Activated T-helper 17 cell treated with anti-CD3 and anti-CD28 coated beads, Interleukin-2, amount 50 U/mL, for 72 hours (primary cell): ENCODE data around the gene CYB5R3. TPM values are rescaled to one million over a fixed set of nuclear protein-coding genes. Genes with fewer than 3 reads are reported as not detected.
"Not testable (repeated sequence)": the region's sequence is repeated elsewhere in the genome, so short reads cannot be mapped to it uniquely, and the experiment has no call there.

ENCODE experiments used
- ATAC-seq: fragments of 150-1000 bp; cut with Tn5 transposase; replicated peaks from 2 replicates; pipeline ENCODE4 v1.10.0; 2021; ENCODE audit warnings: mild to moderate bottlenecking, moderate library complexity
- H3K27ac Mint-ChIP-seq: one replicate; pipeline ENCODE4 v1.8.0; 2022; ENCODE audit warnings: mixed read lengths
- H3K27me3 Mint-ChIP-seq: one replicate; pipeline ENCODE4 v1.8.0; 2022; ENCODE audit warnings: mixed read lengths
- H3K36me3 Mint-ChIP-seq: one replicate; pipeline ENCODE4 v1.8.0; 2022; ENCODE audit warnings: low read depth, mild to moderate bottlenecking, mixed read lengths
- H3K4me1 Mint-ChIP-seq: one replicate; pipeline ENCODE4 v1.8.0; 2022; ENCODE audit warnings: mixed read lengths
- H3K4me3 Mint-ChIP-seq: one replicate; pipeline ENCODE4 v1.8.0; 2022; ENCODE audit warnings: mild to moderate bottlenecking, mixed read lengths
- H3K9me3 Mint-ChIP-seq: one replicate; pipeline ENCODE4 v1.8.0; 2022; ENCODE audit warnings: mixed read lengths
- total RNA-seq, 2 donors: library from RNA; stranded (reverse); gene quantifications; one replicate each; pipeline ENCODE4 v1.2.3, GENCODE V29; 2022

Gene CYB5R3
- total RNA-seq, 2 donors from 2014 or later = 55.5 to 86.1 TPM

- ATAC-seq = no peak
- H3K36me3 Mint-ChIP-seq = peaks cover 99% of the 10 kb centered on the region
- no peaks in the 10 kb centered on the region for H3K4me1 Mint-ChIP-seq
- H3K9me3 Mint-ChIP-seq = no peaks in the 10 kb centered on the region
- H3K27me3 Mint-ChIP-seq = no peaks in the 10 kb centered on the region
- H3K4me3 Mint-ChIP-seq = no peak overlapping the region
- H3K27ac Mint-ChIP-seq = peak overlapping the region; percentile 41
These were observed 53.8 kb downstream of the CYB5R3 start for GRCh38 chr22:42595434-42595833.

- no peak for ATAC-seq
- Mint-ChIP-seq H3K9me3 (no peaks in the 10 kb centered on the region), H3K4me3 (no peak overlapping the region), H3K27me3 (no peaks in the 10 kb centered on the region), H3K27ac (no peak overlapping the region), H3K36me3 (peaks cover 99% of the 10 kb centered on the region), H3K4me1 (no peaks in the 10 kb centered on the region)
These were observed 57.2 kb downstream of the CYB5R3 start for GRCh38 chr22:42591987-42592386.

- peaks cover 97% of the 10 kb centered on the region for H3K36me3 Mint-ChIP-seq
- no peak overlapping the region for H3K4me3 Mint-ChIP-seq
- no peaks in the 10 kb centered on the region for H3K27me3 Mint-ChIP-seq
- no peak overlapping the region for H3K27ac Mint-ChIP-seq
- H3K4me1 Mint-ChIP-seq = no peaks in the 10 kb centered on the region
- no peak for ATAC-seq
- no peaks in the 10 kb centered on the region for H3K9me3 Mint-ChIP-seq
These were observed 61.5 kb downstream of the CYB5R3 start for GRCh38 chr22:42587588-42588175.

- no peaks in the 10 kb centered on the region for H3K9me3 Mint-ChIP-seq
- H3K27ac Mint-ChIP-seq = peak overlapping the region; percentile 12
- ATAC-seq = no peak
- no peaks in the 10 kb centered on the region for H3K27me3 Mint-ChIP-seq
- H3K36me3 Mint-ChIP-seq = peaks cover 96% of the 10 kb centered on the region
- H3K4me3 Mint-ChIP-seq = no peak overlapping the region
- H3K4me1 Mint-ChIP-seq = peaks cover 5% of the 10 kb centered on the region
These were observed 62.8 kb downstream of the CYB5R3 start for GRCh38 chr22:42586381-42586780.

- Mint-ChIP-seq H3K27ac (peak overlapping the region; percentile 33), H3K9me3 (no peaks in the 10 kb centered on the region), H3K27me3 (no peaks in the 10 kb centered on the region), H3K36me3 (peaks cover 93% of the 10 kb centered on the region), H3K4me1 (peaks cover 5% of the 10 kb centered on the region), H3K4me3 (no peak overlapping the region)
- no peak for ATAC-seq
These were observed 64.1 kb downstream of the CYB5R3 start for GRCh38 chr22:42585096-42585495.

GRCh38 chr22:42584364-42584940 is 64.7 kb downstream of the CYB5R3 start:
- ATAC-seq = no peak
- Mint-ChIP-seq H3K4me1 (peaks cover 5% of the 10 kb centered on the region), H3K36me3 (peaks cover 93% of the 10 kb centered on the region), H3K9me3 (no peaks in the 10 kb centered on the region), H3K27ac (no peak overlapping the region), H3K4me3 (no peak overlapping the region), H3K27me3 (no peaks in the 10 kb centered on the region)

GRCh38 chr22:42582987-42583386 is 66.2 kb downstream of the CYB5R3 start:
- ATAC-seq = no peak
- H3K4me3 Mint-ChIP-seq = peak overlapping the region; percentile 95
- H3K27me3 Mint-ChIP-seq = no peaks in the 10 kb centered on the region
- H3K36me3 Mint-ChIP-seq = peaks cover 93% of the 10 kb centered on the region
- no peak overlapping the region for H3K27ac Mint-ChIP-seq
- H3K4me1 Mint-ChIP-seq = peaks cover 5% of the 10 kb centered on the region
- no peaks in the 10 kb centered on the region for H3K9me3 Mint-ChIP-seq

GRCh38 chr22:42581762-42582716 is 67.2 kb downstream of the CYB5R3 start:
- peak; percentile 93 for ATAC-seq
- peaks cover 5% of the 10 kb centered on the region for H3K4me1 Mint-ChIP-seq
- peak overlapping the region; percentile 95 for H3K4me3 Mint-ChIP-seq
- no peaks in the 10 kb centered on the region for H3K27me3 Mint-ChIP-seq
- no peaks in the 10 kb centered on the region for H3K9me3 Mint-ChIP-seq
- peaks cover 93% of the 10 kb centered on the region for H3K36me3 Mint-ChIP-seq
- peak overlapping the region; percentile 91 for H3K27ac Mint-ChIP-seq

- peaks cover 87% of the 10 kb centered on the region for H3K36me3 Mint-ChIP-seq
- H3K27ac Mint-ChIP-seq = peak overlapping the region; percentile 91
- not testable (repeated sequence) for H3K9me3 Mint-ChIP-seq, H3K27me3 Mint-ChIP-seq, H3K4me1 Mint-ChIP-seq
- H3K4me3 Mint-ChIP-seq = peak overlapping the region; percentile 95
- ATAC-seq = peak; percentile 35
These were observed 67.9 kb downstream of the CYB5R3 start for GRCh38 chr22:42581194-42581761.

- not testable (repeated sequence) for H3K4me1 Mint-ChIP-seq, H3K27me3 Mint-ChIP-seq, ATAC-seq, H3K27ac Mint-ChIP-seq, H3K9me3 Mint-ChIP-seq
- peaks cover 74% of the 10 kb centered on the region for H3K36me3 Mint-ChIP-seq
- peak overlapping the region; percentile 12 for H3K4me3 Mint-ChIP-seq
These were observed 69.2 kb downstream of the CYB5R3 start for GRCh38 chr22:42580040-42580439.

GRCh38 chr22:42577623-42578240 is 71.5 kb downstream of the CYB5R3 start:
- Mint-ChIP-seq H3K4me1 (peaks cover 5% of the 10 kb centered on the region), H3K36me3 (peaks cover 73% of the 10 kb centered on the region), H3K9me3 (no peaks in the 10 kb centered on the region), H3K4me3 (no peak overlapping the region), H3K27ac (no peak overlapping the region), H3K27me3 (no peaks in the 10 kb centered on the region)
- ATAC-seq = no peak

GRCh38 chr22:42577141-42577540 is 72.1 kb downstream of the CYB5R3 start:
- not testable (repeated sequence) for H3K4me1 Mint-ChIP-seq, H3K4me3 Mint-ChIP-seq, H3K27me3 Mint-ChIP-seq, H3K27ac Mint-ChIP-seq, H3K9me3 Mint-ChIP-seq, ATAC-seq
- H3K36me3 Mint-ChIP-seq = peaks cover 73% of the 10 kb centered on the region

- not testable (repeated sequence) for H3K9me3 Mint-ChIP-seq, H3K27ac Mint-ChIP-seq, H3K27me3 Mint-ChIP-seq, H3K4me3 Mint-ChIP-seq, ATAC-seq, H3K4me1 Mint-ChIP-seq
- peaks cover 74% of the 10 kb centered on the region for H3K36me3 Mint-ChIP-seq
These were observed 73.1 kb downstream of the CYB5R3 start for GRCh38 chr22:42575996-42576574.

GRCh38 chr22:42574468-42574867 is 74.7 kb downstream of the CYB5R3 start:
- H3K9me3 Mint-ChIP-seq, H3K4me1 Mint-ChIP-seq: not testable (repeated sequence)

More at GRCh38 chr22:42574468-42574867, 74.7 kb downstream of the CYB5R3 start:
- not testable (repeated sequence) for H3K4me3 Mint-ChIP-seq, H3K27ac Mint-ChIP-seq, ATAC-seq, H3K27me3 Mint-ChIP-seq
- H3K36me3 Mint-ChIP-seq = peaks cover 64% of the 10 kb centered on the region
